Rectal smooth muscle tissue (tissue), 1 donor: Measurements from ENCODE around the gene ZNF677.
"Not testable (repeated sequence)": the region's sequence is repeated elsewhere in the genome, so short reads cannot be mapped to it uniquely, and the experiment has no call there.

Experiments used
- H3K27ac ChIP-seq: one replicate; pipeline ENCODE4 v1.7.0; 2013; ENCODE audit warnings: low read depth, low read length, inconsistent platforms
- H3K27me3 ChIP-seq: one replicate; pipeline ENCODE4 v1.7.0; 2013; ENCODE audit warnings: low read length; ENCODE audit not compliant: control insufficient read depth, insufficient read depth
- H3K36me3 ChIP-seq: one replicate; pipeline ENCODE4 v1.7.0; 2013; ENCODE audit warnings: low read length; ENCODE audit not compliant: control insufficient read depth, insufficient read depth
- H3K4me1 ChIP-seq: one replicate; pipeline ENCODE4 v1.7.0; 2013; ENCODE audit warnings: low read length; ENCODE audit not compliant: control insufficient read depth, insufficient read depth
- H3K4me3 ChIP-seq: one replicate; pipeline ENCODE4 v1.7.0; 2013; ENCODE audit warnings: low read length
- H3K9ac ChIP-seq: one replicate; pipeline ENCODE4 v1.7.0; 2013; ENCODE audit warnings: low read length

ZNF677 gene

GRCh38 chr19:53254411-53255341 lies at the start of gene ZNF677:
TSS of gene ZNF677 (minus strand) at chr19:53254873. CDS start at chr19:53251550, 3,323 bp downstream.
- Histone ChIP-seq H3K9ac (peak within 1 kb of the TSS; percentile 70), H3K36me3 (peaks cover 16% of the 10 kb centered on the region), H3K4me1 (peaks cover 5% of the 10 kb centered on the region), H3K4me3 (peak within 1 kb of the TSS; percentile 69), H3K27me3 (no peaks in the 10 kb centered on the region), H3K27ac (peak within 1 kb of the TSS; percentile 90)

DNA sequence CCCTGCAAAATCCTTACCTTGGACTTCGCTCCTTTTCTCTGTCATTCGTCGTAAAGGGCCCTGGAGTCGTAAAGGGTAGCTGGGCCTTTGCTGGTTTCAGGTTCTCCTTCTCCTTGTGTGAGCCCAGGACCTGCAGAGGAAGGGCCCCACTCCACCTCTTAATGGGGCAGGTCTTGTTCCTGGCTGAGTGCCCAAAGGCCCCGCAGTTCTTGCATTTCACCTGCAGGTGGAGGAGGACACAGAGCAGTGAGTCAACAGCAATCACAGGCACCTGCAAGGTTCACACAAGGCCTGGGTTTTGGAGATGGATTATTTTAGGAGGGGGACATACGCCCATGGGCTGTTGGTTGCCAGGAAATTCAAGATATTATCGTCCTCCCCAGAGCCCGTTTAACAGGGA lies 46.7 kb upstream of the ZNF677 start:
- not testable (repeated sequence) for H3K4me3 ChIP-seq, H3K27ac ChIP-seq, H3K4me1 ChIP-seq, H3K27me3 ChIP-seq, H3K36me3 ChIP-seq, H3K9ac ChIP-seq

DNA sequence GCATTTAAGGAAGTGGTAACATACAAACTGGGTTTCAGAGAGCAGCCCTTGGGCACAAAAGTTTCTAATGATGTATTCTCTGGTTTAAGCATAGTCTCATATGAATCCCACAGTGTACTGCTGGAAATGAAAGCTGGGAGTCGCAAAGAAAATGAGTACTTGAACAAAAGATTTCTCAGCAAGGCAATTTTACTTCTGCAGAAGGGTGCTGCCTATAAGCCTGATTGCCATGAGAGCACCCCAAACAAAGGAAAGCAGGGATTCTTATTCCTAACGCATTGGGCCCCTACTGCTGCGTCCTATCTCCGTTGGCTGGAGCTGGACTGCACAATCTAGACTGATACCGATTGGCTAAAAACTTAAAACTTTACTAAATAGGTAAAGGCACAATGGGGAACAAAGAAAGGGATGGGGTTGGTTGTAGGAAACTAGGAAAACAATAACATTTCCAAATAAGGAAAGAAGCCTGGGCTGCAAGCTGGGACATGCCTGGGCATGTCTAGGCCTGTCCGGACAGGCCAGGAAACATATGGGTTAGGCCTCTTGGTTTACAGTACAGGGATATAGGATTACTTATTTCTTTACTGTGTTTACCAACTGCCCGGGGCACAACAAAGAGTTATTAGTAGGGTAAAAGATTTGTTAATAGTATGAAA lies 40.2 kb upstream of the ZNF677 start:
- Histone ChIP-seq H3K4me1 (no peaks in the 10 kb centered on the region), H3K27me3 (no peaks in the 10 kb centered on the region)

DNA sequence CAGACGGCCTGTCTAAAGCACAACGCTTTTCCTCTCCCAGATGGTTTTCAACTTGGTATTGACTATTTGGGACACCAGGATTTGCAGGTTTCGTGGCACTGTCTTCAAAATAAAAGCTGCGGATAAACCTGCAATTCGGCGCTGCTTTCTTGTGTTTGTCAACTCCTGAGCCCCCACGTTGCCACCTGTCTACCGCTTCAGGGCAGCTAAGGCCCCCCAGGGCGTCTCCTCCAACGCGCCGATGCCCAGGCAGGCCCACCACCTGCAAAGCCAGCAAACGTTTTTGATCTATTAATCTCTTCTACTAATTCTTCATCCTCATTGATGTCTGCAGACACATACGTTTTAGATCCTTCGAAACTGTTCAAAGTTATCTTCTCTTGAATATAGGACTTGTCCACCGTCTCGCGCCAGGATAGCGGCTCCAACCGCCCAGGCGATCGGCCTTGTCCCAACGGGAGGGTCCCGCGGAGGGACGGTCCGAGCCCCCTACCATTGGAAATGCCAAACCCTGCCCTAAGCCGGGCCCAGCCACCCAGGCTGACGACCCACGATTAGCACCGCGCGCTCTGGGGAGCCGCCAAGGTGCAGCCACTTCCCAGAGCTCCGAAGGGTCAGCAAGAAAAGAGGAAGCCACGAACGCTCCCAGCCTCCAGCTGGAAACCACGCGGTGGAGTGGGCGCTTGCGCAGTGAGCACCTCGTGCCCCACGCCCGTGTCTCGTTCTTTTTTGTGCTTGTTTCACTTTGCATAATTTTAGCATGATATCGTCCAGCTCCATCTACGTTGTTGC lies 36.3 kb upstream of the ZNF677 start:
- H3K36me3 ChIP-seq = no peaks in the 10 kb centered on the region
- H3K9ac ChIP-seq = no peak overlapping the region
- no peaks in the 10 kb centered on the region for H3K27me3 ChIP-seq
- H3K4me3 ChIP-seq = no peak overlapping the region
- no peak overlapping the region for H3K27ac ChIP-seq
- no peaks in the 10 kb centered on the region for H3K4me1 ChIP-seq

More for the DNA sequence above, 40.2 kb upstream of the ZNF677 start:
- Histone ChIP-seq H3K9ac (no peak overlapping the region), H3K4me3 (no peak overlapping the region), H3K27ac (no peak overlapping the region), H3K36me3 (no peaks in the 10 kb centered on the region)

DNA sequence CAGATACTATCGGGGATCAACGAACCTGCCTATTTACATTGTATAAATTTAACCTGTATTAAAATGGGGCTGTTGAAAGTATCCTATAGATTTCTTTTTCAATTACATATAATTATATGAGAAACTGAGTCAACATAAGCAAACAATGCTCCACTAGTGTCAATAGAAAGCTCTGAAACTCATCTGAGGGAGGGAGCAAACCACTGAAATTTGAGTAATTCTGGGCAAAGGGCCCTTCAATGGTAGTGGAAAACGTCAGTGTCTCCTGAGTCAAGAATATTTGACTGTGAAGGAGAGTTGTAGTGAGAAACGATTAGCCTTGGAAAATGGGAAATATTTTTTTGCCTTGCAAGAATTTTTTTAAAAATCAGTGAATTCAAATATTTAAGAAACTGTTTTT lies 30.4 kb upstream of the ZNF677 start:
- Histone ChIP-seq H3K27ac (no peak overlapping the region), H3K4me1 (no peaks in the 10 kb centered on the region), H3K36me3 (no peaks in the 10 kb centered on the region), H3K27me3 (no peaks in the 10 kb centered on the region), H3K9ac (no peak overlapping the region), H3K4me3 (no peak overlapping the region)

DNA sequence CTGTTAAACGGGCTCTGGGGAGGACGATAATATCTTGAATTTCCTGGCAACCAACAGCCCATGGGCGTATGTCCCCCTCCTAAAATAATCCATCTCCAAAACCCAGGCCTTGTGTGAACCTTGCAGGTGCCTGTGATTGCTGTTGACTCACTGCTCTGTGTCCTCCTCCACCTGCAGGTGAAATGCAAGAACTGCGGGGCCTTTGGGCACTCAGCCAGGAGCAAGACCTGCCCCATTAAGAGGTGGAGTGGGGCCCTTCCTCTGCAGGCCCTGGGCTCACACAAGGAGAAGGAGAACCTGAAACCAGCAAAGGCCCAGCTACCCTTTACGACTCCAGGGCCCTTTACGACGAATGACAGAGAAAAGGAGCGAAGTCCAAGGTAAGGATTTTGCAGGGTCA lies 27.3 kb upstream of the ZNF677 start:
- not testable (repeated sequence) for H3K36me3 ChIP-seq, H3K4me3 ChIP-seq, H3K27ac ChIP-seq, H3K9ac ChIP-seq, H3K27me3 ChIP-seq, H3K4me1 ChIP-seq

- H3K36me3 ChIP-seq = no peaks in the 10 kb centered on the region
- no peaks in the 10 kb centered on the region for H3K27me3 ChIP-seq
- no peak overlapping the region for H3K9ac ChIP-seq
- no peaks in the 10 kb centered on the region for H3K4me1 ChIP-seq
- no peak overlapping the region for H3K27ac ChIP-seq
- no peak overlapping the region for H3K4me3 ChIP-seq
These were observed 20.8 kb upstream of the ZNF677 start for GRCh38 chr19:53275480-53275879.

- Histone ChIP-seq H3K4me3 (no peak overlapping the region), H3K4me1 (no peaks in the 10 kb centered on the region), H3K27ac (no peak overlapping the region), H3K9ac (no peak overlapping the region), H3K27me3 (no peaks in the 10 kb centered on the region), H3K36me3 (no peaks in the 10 kb centered on the region)
These were observed 17.4 kb upstream of the ZNF677 start for GRCh38 chr19:53272044-53272443.

GRCh38 chr19:53269861-53270260 lies 15.2 kb upstream of the ZNF677 start:
- not testable (repeated sequence) for H3K4me1 ChIP-seq, H3K4me3 ChIP-seq, H3K9ac ChIP-seq, H3K36me3 ChIP-seq, H3K27ac ChIP-seq, H3K27me3 ChIP-seq

DNA sequence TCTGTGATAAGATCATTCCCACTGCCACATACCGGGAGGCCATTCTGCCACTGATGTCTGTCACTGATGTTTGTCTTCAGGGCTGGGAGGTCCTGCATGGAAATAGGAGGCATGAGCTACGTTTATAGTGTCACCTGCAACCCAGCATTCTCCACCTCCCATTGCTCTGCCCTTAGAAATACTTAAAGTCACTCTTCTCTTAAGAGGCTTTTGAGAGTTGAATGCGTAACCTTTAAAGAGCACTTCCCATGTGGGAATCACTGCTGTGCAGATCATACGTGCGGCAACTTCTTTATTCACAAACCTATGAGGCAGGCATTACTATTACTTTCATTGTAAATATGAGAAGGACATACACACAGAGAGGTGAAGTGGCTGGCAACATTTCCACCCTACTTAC lies 12.9 kb upstream of the ZNF677 start, which contains the start of gene VN1R4:
Gene VN1R4 (minus strand): TSS at position 101 of the 400 bp plus-strand sequence. CDS start 58 bp downstream, at position 43.
- H3K9ac ChIP-seq, H3K27me3 ChIP-seq, H3K4me1 ChIP-seq, H3K36me3 ChIP-seq, H3K4me3 ChIP-seq, H3K27ac ChIP-seq: not testable (repeated sequence)

- H3K27ac ChIP-seq, H3K36me3 ChIP-seq, H3K27me3 ChIP-seq, H3K4me3 ChIP-seq, H3K9ac ChIP-seq, H3K4me1 ChIP-seq: not testable (repeated sequence)
These were observed 3.2 kb upstream of the ZNF677 start, which contains the start of gene VN1R2 for GRCh38 chr19:53257715-53258342. TSS of gene VN1R2 (plus strand) at chr19:53258292. CDS start at chr19:53258376, 84 bp downstream.

- no peak overlapping the region for H3K4me3 ChIP-seq
- H3K36me3 ChIP-seq = peaks cover 21% of the 10 kb centered on the region
- no peak overlapping the region for H3K27ac ChIP-seq
- H3K4me1 ChIP-seq = no peaks in the 10 kb centered on the region
- H3K9ac ChIP-seq = no peak overlapping the region
- no peaks in the 10 kb centered on the region for H3K27me3 ChIP-seq
These were observed 8.2 kb downstream of the ZNF677 start for GRCh38 chr19:53246498-53246897.
